H1 (cell line): ENCODE data around the gene KCNJ10. TPM values are rescaled to one million over a fixed set of nuclear protein-coding genes. Genes with fewer than 3 reads are reported as not detected.

Experiments used
- CTCF ChIA-PET: fragments of 300-600 bp; sonication (Branson Sonifier 250); formaldehyde crosslinking; loops from one replicate; lab custom pipeline; 2021; ENCODE audit not compliant: partially characterized antibody; lab: Charles Lee
- POLR2A ChIA-PET: fragments of 300-600 bp; sonication (Branson Sonifier 250); formaldehyde crosslinking; loops from one replicate; lab custom pipeline; 2021; ENCODE audit warnings: inconsistent platforms; ENCODE audit not compliant: partially characterized antibody; lab: Charles Lee
- DNase-seq, 2 experiments: peaks; one replicate each; pipeline versions ENCODE4 v3.0.0 to v3.0.0-alpha.2; 2010 to 2022; ENCODE audit warnings: low spot score in 2 of 2, low read depth in 1 of 2, mixed read lengths in 1 of 2
- FAIRE-seq: peaks from 2 replicates; lab custom pipeline; 2011; peaks lifted over from hg19 to GRCh38; lab: Jason Lieb, UNC
- H2AFZ ChIP-seq: 2 replicates; pipeline ENCODE4 v1.8.1; 2012; ENCODE audit warnings: low read length, inconsistent platforms
- H2AK5ac ChIP-seq: 2 replicates; pipeline ENCODE4 v1.6.1; 2013; ENCODE audit warnings: low read depth, low read length
- H2BK120ac ChIP-seq: replicated peaks from 2 replicates; pipeline ENCODE3; 2013; ENCODE audit warnings: low read depth, low read length, inconsistent platforms
- H2BK12ac ChIP-seq: 2 replicates; pipeline ENCODE4 v1.6.1; 2013; ENCODE audit warnings: low read depth, low read length
- H2BK15ac ChIP-seq: 2 replicates; pipeline ENCODE4 v1.6.1; 2013; ENCODE audit warnings: low read length
- H2BK20ac ChIP-seq: 2 replicates; pipeline ENCODE4 v1.6.1; 2013; ENCODE audit warnings: low read length
- H2BK5ac ChIP-seq: 2 replicates; pipeline ENCODE4 v1.6.1; 2013; ENCODE audit warnings: low read depth, low read length
- H3K14ac ChIP-seq: 2 replicates; pipeline ENCODE4 v1.6.1; 2013; ENCODE audit warnings: inconsistent platforms; ENCODE audit not compliant: insufficient read length
- H3K18ac ChIP-seq: 2 replicates; pipeline ENCODE4 v1.6.1; 2013; ENCODE audit warnings: low read length; ENCODE audit errors: extremely low read depth
- H3K23ac ChIP-seq: 2 replicates; pipeline ENCODE4 v1.6.1; 2013; ENCODE audit warnings: inconsistent platforms; ENCODE audit not compliant: insufficient read length
- H3K23me2 ChIP-seq: 2 replicates; pipeline ENCODE4 v1.6.1; 2013; ENCODE audit warnings: low read depth, low read length
- H3K27ac ChIP-seq: 2 replicates; pipeline ENCODE4 v1.6.1; 2011; ENCODE audit warnings: low read depth, low read length, inconsistent platforms
- H3K27me3 ChIP-seq, 4 experiments: replicated peaks in 1 of 4; 1 replicate in 1 of 4; 2 replicates in 3 of 4; pipeline versions ENCODE4 v1.6.1 to v1.8.1; 2011 to 2013; ENCODE audit warnings: low read length in 3 of 4, mild to moderate bottlenecking in 3 of 4, inconsistent platforms in 2 of 4, mixed read lengths in 2 of 4, moderate library complexity in 1 of 4; ENCODE audit not compliant: control insufficient read depth in 3 of 4, insufficient read depth in 3 of 4; ENCODE audit errors: extremely low read depth in 1 of 4
- H3K36me3 ChIP-seq, 4 experiments: 2 replicates each; pipeline versions ENCODE4 v1.6.1 to v1.8.1; 2011 to 2013; ENCODE audit warnings: mild to moderate bottlenecking in 4 of 4, low read length in 3 of 4, moderate library complexity in 2 of 4, control low read depth in 1 of 4, inconsistent platforms in 1 of 4; ENCODE audit not compliant: insufficient read depth in 4 of 4, control insufficient read depth in 2 of 4
- H3K4ac ChIP-seq: replicated peaks from 2 replicates; pipeline ENCODE3; 2013; ENCODE audit warnings: low read length, low read depth, mixed read lengths, inconsistent platforms; ENCODE audit not compliant: insufficient read length
- H3K4me1 ChIP-seq, 4 experiments: replicated peaks in 1 of 4; 1 replicate in 1 of 4; 2 replicates in 3 of 4; pipeline versions ENCODE4 v1.6.1 to v1.8.1; 2011 to 2013; ENCODE audit warnings: low read length in 3 of 4, inconsistent platforms in 2 of 4, mixed read lengths in 1 of 4; ENCODE audit not compliant: insufficient read depth in 4 of 4, control insufficient read depth in 3 of 4
- H3K4me2 ChIP-seq, 2 experiments: 2 replicates each; pipeline versions ENCODE4 v1.6.1 to v1.8.1; 2011 to 2013; ENCODE audit warnings: low read depth in 2 of 2, low read length in 2 of 2, control low read depth in 1 of 2, inconsistent platforms in 1 of 2, mild to moderate bottlenecking in 1 of 2; ENCODE audit not compliant: insufficient read depth in 1 of 2
- H3K4me3 ChIP-seq, 4 experiments: fragments of 200-600, 300-600 bp in 1 of 4; sonication (generic), shearing (Covaris generic), sonication (Bioruptor Twin) in 1 of 4; 2 replicates each; pipeline versions ENCODE4 v1.5.1 to v1.8.1; 2011 to 2016; ENCODE audit warnings: low read length in 4 of 4, low read depth in 3 of 4, control low read depth in 2 of 4, inconsistent platforms in 2 of 4, mild to moderate bottlenecking in 2 of 4, mixed read lengths in 1 of 4, moderate library complexity in 1 of 4; ENCODE audit not compliant: insufficient read depth in 2 of 4; ENCODE audit errors: extremely low read depth in 1 of 4
- H3K56ac ChIP-seq: replicated peaks from 2 replicates; pipeline ENCODE3; 2013; ENCODE audit warnings: low read depth, mild to moderate bottlenecking, mixed read lengths, low read length, inconsistent platforms; ENCODE audit not compliant: insufficient read length
- H3K79me1 ChIP-seq: 2 replicates; pipeline ENCODE4 v1.6.1; 2013; ENCODE audit warnings: low read depth, low read length, control low read depth
- H3K79me2 ChIP-seq, 2 experiments: 2 replicates each; pipeline versions ENCODE4 v1.6.1 to v1.8.1; 2012 to 2013; ENCODE audit warnings: low read length in 2 of 2, mild to moderate bottlenecking in 2 of 2, inconsistent platforms in 1 of 2; ENCODE audit not compliant: insufficient read depth in 2 of 2, control insufficient read depth in 1 of 2
- H3K9ac ChIP-seq, 4 experiments: replicated peaks in 1 of 4; 1 replicate in 1 of 4; 2 replicates in 3 of 4; pipeline versions ENCODE4 v1.6.1 to v1.8.1; 2011 to 2013; ENCODE audit warnings: low read depth in 3 of 4, low read length in 3 of 4, control low read depth in 2 of 4, mild to moderate bottlenecking in 2 of 4, moderate library complexity in 2 of 4, inconsistent platforms in 1 of 4; ENCODE audit errors: extremely low read depth in 1 of 4
- H3K9me3 ChIP-seq, 2 experiments: 2 replicates each; pipeline versions ENCODE4 v1.6.1 to v1.8.1; 2012 to 2013; ENCODE audit warnings: mild to moderate bottlenecking in 2 of 2, moderate library complexity in 2 of 2, control low read depth in 1 of 2, inconsistent platforms in 1 of 2, low read depth in 1 of 2, low read length in 1 of 2, mixed read lengths in 1 of 2; ENCODE audit not compliant: insufficient read depth in 2 of 2
- H4K20me1 ChIP-seq, 2 experiments: replicated peaks in 1 of 2; 2 replicates each; pipeline versions ENCODE3 to v1.8.1; 2011 to 2013; ENCODE audit warnings: inconsistent platforms in 2 of 2, low read length in 2 of 2, mild to moderate bottlenecking in 1 of 2; ENCODE audit not compliant: insufficient read depth in 2 of 2, control insufficient read depth in 1 of 2
- H4K5ac ChIP-seq: 2 replicates; pipeline ENCODE4 v1.6.1; 2013; ENCODE audit warnings: low read length, low read depth, mixed read lengths, inconsistent platforms; ENCODE audit not compliant: insufficient read length
- H4K8ac ChIP-seq: 2 replicates; pipeline ENCODE4 v1.8.0; 2013; ENCODE audit warnings: mild to moderate bottlenecking, moderate library complexity, low read length, inconsistent platforms; ENCODE audit not compliant: insufficient read depth; ENCODE audit errors: extremely low read depth
- H4K91ac ChIP-seq: replicated peaks from 2 replicates; pipeline ENCODE3; 2013; ENCODE audit warnings: low read length, mixed read lengths, inconsistent platforms; ENCODE audit not compliant: insufficient read length
- JUND ChIP-seq: IDR thresholded peaks from 2 replicates; pipeline ENCODE4 v1.6.1; 2011; ENCODE audit warnings: mild to moderate bottlenecking, improper control_type of control experiment, low read length
- ZNF274 ChIP-seq: IDR thresholded peaks from 2 replicates; pipeline ENCODE4 v1.7.0; 2012; ENCODE audit warnings: low read length, borderline replicate concordance; ENCODE audit errors: extremely low read depth
- WGBS, 2 experiments: shearing (Covaris generic) in 1 of 2; methylation state at CpG; one replicate each; pipeline versions ENCODE4 v1.1.6 to v1.1.7; 2013 to 2015; ENCODE audit warnings: low lambda C conversion rate in 2 of 2, mixed read lengths in 2 of 2, inconsistent platforms in 1 of 2, low coverage in 1 of 2, missing lambda C conversion rate in 1 of 2; ENCODE audit not compliant: insufficient replicate concordance in 2 of 2, insufficient coverage in 1 of 2, insufficient read length in 1 of 2; ENCODE audit errors: extremely low coverage in 1 of 2, missing lambda C conversion rate in 1 of 2; 5-methylcytosine and 5-hydroxymethylcytosine counted together
- polyA plus RNA-seq, 7 experiments: library from polyadenylated mRNA; depleted of rRNA in 3 of 7; stranded (reverse) in 5 of 7; unstranded in 2 of 7; fragments of >200 nt in 5 of 7; fragments of 200-250 nt in 2 of 7; gene quantifications; 1 replicate in 5 of 7; 2 replicates in 1 of 7; 4 replicates in 1 of 7; pipeline versions ENCODE4 v1.2.1 to v1.2.3, GENCODE V29; 2011 to 2013; ENCODE audit warnings: missing spikeins in 2 of 7, mixed read lengths in 2 of 7
- total RNA-seq: library from RNA; stranded (reverse); fragmentation: NEBNext Ultra II Directional; extraction: Animal tissue kit (Norgen Biotek cat#: 25700); gene quantifications from 2 replicates; pipeline ENCODE4 v1.2.1, GENCODE V29; 2021

The KCNJ10 gene
- total and polyA plus RNA-seq, 2 of the 8 experiments (the other 6 are each of a cell fraction or from before 2014, with no cell fraction given): 1.7 to 2.4 TPM

DNA sequence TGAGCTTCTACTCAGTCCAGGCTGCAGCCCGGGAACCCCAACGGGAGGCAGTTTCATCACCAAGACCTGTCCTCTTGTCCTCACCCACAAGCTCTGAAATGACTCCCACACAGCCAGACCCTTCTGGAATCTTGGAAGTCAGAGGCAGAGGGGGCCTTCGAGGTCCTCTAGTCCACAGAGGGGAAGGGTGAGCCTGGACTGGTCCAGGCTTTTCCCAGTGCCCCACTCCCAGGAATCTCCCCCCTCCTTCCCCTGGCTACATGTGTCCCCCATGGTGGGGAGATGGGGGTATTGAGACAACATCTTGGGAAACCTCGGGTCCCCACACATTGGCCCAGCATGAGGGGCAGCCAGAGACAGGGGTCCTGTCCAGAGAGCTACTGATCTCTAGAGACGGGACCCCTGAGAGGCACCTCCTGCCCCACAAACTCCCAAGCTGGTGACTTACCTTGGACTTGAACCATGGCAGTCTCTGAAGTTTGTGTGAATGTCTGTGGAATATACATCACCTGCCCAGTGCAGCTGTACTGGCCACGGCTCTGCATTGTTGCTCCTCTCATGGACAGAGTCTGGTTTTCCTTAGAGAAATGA lies 96.5 kb downstream of the KCNJ10 start:
- Histone ChIP-seq H4K8ac (no peak overlapping the region), H3K23me2 (no peaks in the 10 kb centered on the region), H3K4ac (no peak overlapping the region), H3K18ac (no peak overlapping the region), H3K79me1 (no peaks in the 10 kb centered on the region; the same call in 1 of the 2 replicates), H2BK15ac (no peak overlapping the region), H2BK12ac (no peak overlapping the region), H3K9ac (no peak overlapping the region), H4K5ac (no peak overlapping the region), H3K79me2 (no peaks in the 10 kb centered on the region), H3K27me3 (peaks cover 0 to 3% (median under 1%) of the 10 kb centered on the region in 4 experiments; a peak in 2 of 7 replicates), H3K23ac (no peak overlapping the region), H3K56ac (no peak overlapping the region), H3K4me3 (no peak overlapping the region), H3K9me3 (no peaks in the 10 kb centered on the region), H3K27ac (no peak overlapping the region), H2BK120ac (no peak overlapping the region), H3K4me2 (no peak overlapping the region), H2BK5ac (no peak overlapping the region), H2BK20ac (no peak overlapping the region), H3K36me3 (no peaks in the 10 kb centered on the region), H4K91ac (no peak overlapping the region), H2AFZ (no peak overlapping the region), H3K4me1 (no peaks in the 10 kb centered on the region), H2AK5ac (no peak overlapping the region), H4K20me1 (no peaks in the 10 kb centered on the region), H3K14ac (no peak overlapping the region)
- no peak for FAIRE-seq
- WGBS, 2 experiments: 82% methylated on average over 6 of the region's 6 CpGs; no CpG with 5 or more reads in 1 of the 2 experiments
- CTCF ChIA-PET: interaction anchor here (6.6 kb wide), 1 partner anchor 32 kb away, joined by 60 read pairs; no protein-coding TSS in a partner anchor
- POLR2A ChIA-PET: interaction anchor here (2.0 kb wide), 1 partner anchor 28 kb away, joined by 7 read pairs; the partner anchor contains the start of gene IGSF9
- TF ChIP-seq JUND: no peak
- TF ChIP-seq ZNF274: no peak
- DNase-seq: no peak
